ENCODE results near the gene ASB16. TPM values are rescaled to one million over a fixed set of nuclear protein-coding genes. Genes with fewer than 3 reads are reported as not detected.

The ASB16 gene
- total and polyA plus RNA-seq, 5 experiments from 2014 or later: 0.09 TPM; not detected in 4

GRCh38 chr17:44155488-44155887 is 15.0 kb upstream of the ASB16 start:
- no peaks in the 10 kb centered on the region for H3K9me3 Mint-ChIP-seq
- no peak overlapping the region for H3K27ac Mint-ChIP-seq
- H3K36me3 Mint-ChIP-seq: no peaks in the 10 kb centered on the region
- ATAC-seq: no peak
- H3K27me3 Mint-ChIP-seq: peaks cover 0 to 2% (median 0%) of the 10 kb centered on the region in 5 donors
- H3K4me3 Mint-ChIP-seq: no peak overlapping the region
- DNase-seq: no peak
- no peaks in the 10 kb centered on the region for H3K4me1 Mint-ChIP-seq
- POLR2A ChIA-PET: interaction anchor here (0.6 kb wide), 1 partner anchor 75 kb away, joined by 3 read pairs; no protein-coding TSS in a partner anchor

DNA sequence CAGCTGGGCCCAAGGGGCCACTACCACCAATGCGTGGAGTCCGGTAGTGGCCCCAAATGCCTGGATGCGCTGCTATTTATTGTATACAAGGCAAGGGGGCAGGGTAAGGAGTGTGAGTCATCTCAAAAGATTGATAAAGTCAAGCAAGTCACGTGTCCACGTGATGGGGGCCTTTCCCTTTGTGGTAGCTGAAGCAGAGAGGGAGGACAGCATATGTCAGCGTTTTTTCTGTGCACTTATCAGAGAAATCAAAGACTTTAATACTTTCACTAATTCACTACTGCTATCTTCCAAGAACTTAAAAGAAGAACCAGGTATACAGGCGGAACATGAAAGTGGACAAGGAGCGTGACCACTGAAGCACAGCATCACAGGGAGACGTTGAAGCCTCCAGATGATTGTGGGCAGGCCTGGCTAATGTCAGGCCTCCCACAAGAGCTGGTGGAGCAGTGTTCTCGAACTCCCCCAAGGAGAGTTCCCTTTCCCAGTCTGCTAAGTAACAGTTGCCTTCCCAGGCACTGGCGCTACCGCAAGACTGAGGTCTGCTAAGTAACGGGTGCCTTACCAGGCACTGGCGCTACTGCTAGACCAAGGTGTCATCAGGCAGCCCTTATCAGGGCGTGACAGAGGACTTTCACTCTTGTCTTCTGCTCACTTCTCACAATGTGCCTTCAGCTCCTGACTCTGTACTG is 10.8 kb upstream of the ASB16 start:
- DNase-seq: no peak
- H3K27ac Mint-ChIP-seq: no peak overlapping the region
- H3K9me3 Mint-ChIP-seq: no peaks in the 10 kb centered on the region
- H3K36me3 Mint-ChIP-seq: no peaks in the 10 kb centered on the region
- no peaks in the 10 kb centered on the region for H3K4me1 Mint-ChIP-seq
- H3K4me3 Mint-ChIP-seq: no peak overlapping the region
- ATAC-seq: no peak
- POLR2A ChIA-PET: no interaction called here
- H3K27me3 Mint-ChIP-seq: no peaks in the 10 kb centered on the region

DNA sequence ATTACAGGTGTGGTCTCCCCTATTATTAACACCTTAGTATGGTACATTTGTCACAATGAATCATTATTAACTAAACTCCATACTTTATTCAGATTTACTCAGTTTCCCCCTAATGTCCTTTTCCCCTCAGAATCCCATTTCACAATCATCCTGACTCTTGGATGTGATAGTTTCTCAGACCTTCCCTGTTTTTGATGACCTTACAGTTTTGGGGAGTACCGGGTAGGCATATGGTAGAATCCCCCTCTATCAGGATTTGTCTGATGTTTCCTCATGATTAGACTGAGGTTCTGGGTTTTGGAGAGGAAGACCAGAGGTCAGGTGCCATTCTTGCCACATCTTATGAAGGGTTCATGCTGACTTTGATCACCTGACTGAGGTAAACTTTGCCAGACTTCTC is 6.0 kb upstream of the ASB16 start:
- DNase-seq (no peak), ATAC-seq (no peak)
- Mint-ChIP-seq H3K9me3 (no peaks in the 10 kb centered on the region), H3K4me3 (no peak overlapping the region), H3K36me3 (no peaks in the 10 kb centered on the region), H3K27ac (no peak overlapping the region), H3K27me3 (no peaks in the 10 kb centered on the region), H3K4me1 (peaks cover 10 to 13% (median 12%) of the 10 kb centered on the region in 4 donors)
- POLR2A ChIA-PET: no interaction called here

GRCh38 chr17:44167181-44167861 is 3.2 kb upstream of the ASB16 start:
- peaks cover 10 to 16% (median 12%) of the 10 kb centered on the region in 4 donors for H3K4me1 Mint-ChIP-seq
- POLR2A ChIA-PET: interaction anchor here (0.6 kb wide), 1 partner anchor 31 kb away, joined by 4 read pairs; no protein-coding TSS in a partner anchor
- ATAC-seq (no peak), DNase-seq (no peak)
- H3K36me3 Mint-ChIP-seq: no peaks in the 10 kb centered on the region
- H3K27ac Mint-ChIP-seq: peak overlapping the region in 3 of 10 donors; percentile 14 to 89 (median 72)
- no peak overlapping the region for H3K4me3 Mint-ChIP-seq
- no peaks in the 10 kb centered on the region for H3K27me3 Mint-ChIP-seq
- H3K9me3 Mint-ChIP-seq: no peaks in the 10 kb centered on the region

GRCh38 chr17:44170135-44170498 is 387 bp upstream of the ASB16 start:
- POLR2A ChIA-PET: interaction anchor here (0.6 to 1.0 kb wide), 3 partner anchors 16 to 950 kb away, joined by 3 to 5 read pairs (median 4); partner anchors contain the start of gene TMUB2
- H3K4me1 Mint-ChIP-seq: peaks cover 10 to 16% (median 12%) of the 10 kb centered on the region in 4 donors
- peak overlapping the region in 1 of 10 donors; percentile 78 for H3K27ac Mint-ChIP-seq
- H3K27me3 Mint-ChIP-seq: no peaks in the 10 kb centered on the region
- no peak overlapping the region for H3K4me3 Mint-ChIP-seq
- DNase-seq (no peak), ATAC-seq (no peak)
- H3K36me3 Mint-ChIP-seq: no peaks in the 10 kb centered on the region
- H3K9me3 Mint-ChIP-seq: no peaks in the 10 kb centered on the region

- ATAC-seq: no peak
- no peaks in the 10 kb centered on the region for H3K27me3 Mint-ChIP-seq
- no peak for DNase-seq
- POLR2A ChIA-PET: interaction anchor here (0.7 to 3.0 kb wide), 4 partner anchors 14 to 66 kb away, joined by 3 to 10 read pairs (median 4); partner anchors contain the start of genes HDAC5 and TMUB2
- H3K4me3 Mint-ChIP-seq: peak overlapping the region in 1 of 10 donors; percentile 8
- H3K4me1 Mint-ChIP-seq: peaks cover 10 to 16% (median 11%) of the 10 kb centered on the region in 4 donors
- H3K36me3 Mint-ChIP-seq: peaks cover 0 to 8% (median 6%) of the 10 kb centered on the region in 3 donors
- H3K9me3 Mint-ChIP-seq: no peaks in the 10 kb centered on the region
- H3K27ac Mint-ChIP-seq: peak overlapping the region in 5 of 10 donors; percentile 15 to 76 (median 37)
Observed at GRCh38 chr17:44171931-44172455, 1.5 kb downstream of the ASB16 start.

DNA sequence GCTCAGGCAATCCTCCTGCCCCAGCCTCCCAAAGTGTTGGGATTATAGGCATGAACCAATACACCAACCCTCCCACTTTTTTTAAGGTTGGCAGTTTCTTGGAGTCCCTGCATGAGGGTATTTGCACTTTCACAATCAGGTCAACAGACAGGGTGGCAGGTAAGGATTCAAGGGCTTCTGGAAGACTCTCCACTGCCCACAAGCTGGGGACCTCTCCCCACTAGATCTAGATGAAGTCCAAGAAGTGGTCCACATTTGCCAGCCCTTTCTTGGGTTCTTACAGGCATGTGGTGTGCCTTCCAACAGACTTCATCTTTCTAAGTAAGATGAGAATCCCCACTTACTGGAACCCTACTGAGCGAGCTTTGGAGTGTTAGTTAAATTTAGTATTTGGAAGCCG is 3.9 kb downstream of the ASB16 start:
- Mint-ChIP-seq H3K4me1 (peaks cover 0 to 8% (median 3%) of the 10 kb centered on the region in 4 donors), H3K36me3 (peaks cover 0 to 18% (median 7%) of the 10 kb centered on the region in 3 donors), H3K9me3 (no peaks in the 10 kb centered on the region), H3K27ac (no peak overlapping the region), H3K4me3 (no peak overlapping the region), H3K27me3 (no peaks in the 10 kb centered on the region)
- DNase-seq: no peak
- ATAC-seq: no peak
- POLR2A ChIA-PET: interaction anchor here (3.0 kb wide), 1 partner anchor 12 kb away, joined by 10 read pairs; the partner anchor contains the start of gene TMUB2

GRCh38 chr17:44176257-44176656 is 5.8 kb downstream of the ASB16 start:
- H3K9me3 Mint-ChIP-seq: no peaks in the 10 kb centered on the region

DNA sequence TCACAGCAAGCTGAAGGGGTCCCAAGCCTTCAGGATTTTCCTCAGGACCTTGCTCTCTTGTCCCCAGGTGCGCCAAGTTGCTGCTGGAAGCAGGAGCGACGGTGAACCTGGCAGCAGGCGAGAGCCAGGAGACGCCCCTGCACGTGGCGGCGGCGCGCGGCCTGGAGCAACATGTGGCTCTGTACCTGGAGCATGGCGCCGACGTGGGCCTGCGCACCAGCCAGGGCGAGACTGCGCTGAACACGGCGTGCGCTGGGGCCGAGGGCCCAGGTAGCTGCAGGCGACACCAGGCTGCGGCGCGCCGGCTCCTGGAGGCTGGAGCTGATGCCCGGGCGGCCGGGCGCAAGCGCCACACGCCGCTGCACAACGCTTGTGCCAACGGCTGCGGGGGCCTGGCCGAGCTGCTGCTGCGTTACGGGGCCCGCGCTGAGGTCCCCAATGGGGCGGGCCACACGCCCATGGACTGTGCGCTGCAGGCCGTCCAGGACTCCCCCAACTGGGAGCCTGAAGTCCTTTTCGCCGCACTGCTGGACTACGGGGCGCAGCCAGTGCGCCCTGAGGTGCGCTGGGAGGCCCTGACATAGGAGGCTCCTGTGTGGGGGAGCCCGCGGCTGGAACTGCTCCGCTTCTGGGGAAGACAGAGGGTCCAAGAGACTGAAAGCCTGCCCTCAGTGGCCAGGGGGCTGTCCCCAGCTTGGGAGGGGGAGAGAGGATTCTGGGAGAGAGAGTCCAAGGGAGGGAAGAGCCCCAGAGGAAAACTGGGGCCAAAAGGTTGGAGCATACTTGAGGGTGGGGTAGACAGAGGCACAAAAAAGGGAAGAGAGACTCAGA is 6.4 kb downstream of the ASB16 start:
- Mint-ChIP-seq H3K4me3 (no peak overlapping the region), H3K27ac (peak overlapping the region in 5 of 10 donors; percentile 17 to 76 (median 56)), H3K4me1 (peaks cover 3 to 7% (median 5%) of the 10 kb centered on the region in 4 donors), H3K36me3 (peaks cover 0 to 25% (median 10%) of the 10 kb centered on the region in 3 donors), H3K9me3 (no peaks in the 10 kb centered on the region), H3K27me3 (no peaks in the 10 kb centered on the region)
- ATAC-seq: no peak
- POLR2A ChIA-PET: interaction anchor here (1.3 kb wide), 1 partner anchor 8 kb away, joined by 3 read pairs; no protein-coding TSS in a partner anchor
- DNase-seq: no peak

More at GRCh38 chr17:44176257-44176656, 5.8 kb downstream of the ASB16 start:
- H3K4me3 Mint-ChIP-seq: no peak overlapping the region
- no peaks in the 10 kb centered on the region for H3K27me3 Mint-ChIP-seq
- no peak for ATAC-seq
- peaks cover 0 to 19% (median 7%) of the 10 kb centered on the region in 3 donors for H3K36me3 Mint-ChIP-seq
- no peak for DNase-seq
- peak overlapping the region in 4 of 10 donors; percentile 17 to 76 (median 62) for H3K27ac Mint-ChIP-seq
- peaks cover 0 to 6% (median 3%) of the 10 kb centered on the region in 4 donors for H3K4me1 Mint-ChIP-seq
- POLR2A ChIA-PET: interaction anchor here (1.3 kb wide), 1 partner anchor 8 kb away, joined by 3 read pairs; no protein-coding TSS in a partner anchor

- no peak for DNase-seq
- Mint-ChIP-seq H3K4me3 (no peak overlapping the region), H3K9me3 (no peaks in the 10 kb centered on the region), H3K36me3 (peaks cover 0 to 28% (median 12%) of the 10 kb centered on the region in 3 donors), H3K4me1 (peaks cover 4 to 10% (median 7%) of the 10 kb centered on the region in 4 donors), H3K27ac (peak overlapping the region in 3 of 10 donors; percentile 56 to 64 (median 56)), H3K27me3 (no peaks in the 10 kb centered on the region)
- ATAC-seq: no peak
- POLR2A ChIA-PET: no interaction called here
Observed at GRCh38 chr17:44177640-44178039, 7.1 kb downstream of the ASB16 start.

DNA sequence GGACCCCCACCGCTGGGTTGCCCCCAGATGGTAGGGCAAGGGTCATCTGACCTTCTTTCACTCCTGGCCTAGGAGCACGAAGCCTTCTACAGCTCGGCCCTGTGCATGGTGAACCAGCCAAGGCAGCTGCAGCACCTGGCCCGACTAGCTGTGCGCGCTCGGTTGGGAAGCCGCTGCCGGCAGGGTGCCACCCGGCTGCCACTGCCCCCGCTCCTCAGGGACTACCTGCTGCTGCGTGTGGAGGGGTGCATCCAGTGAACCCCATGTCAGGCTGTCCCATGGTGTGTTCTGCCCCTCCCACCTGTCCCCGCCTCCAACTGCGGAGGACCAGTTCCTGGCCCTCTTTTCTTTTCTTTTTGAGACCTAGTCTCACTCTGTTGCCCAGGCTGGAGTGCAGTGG is 7.6 kb downstream of the ASB16 start:
- no peaks in the 10 kb centered on the region for H3K9me3 Mint-ChIP-seq
- POLR2A ChIA-PET: no interaction called here
- no peak overlapping the region for H3K4me3 Mint-ChIP-seq
- no peaks in the 10 kb centered on the region for H3K27me3 Mint-ChIP-seq
- H3K4me1 Mint-ChIP-seq: peaks cover 4 to 12% (median 9%) of the 10 kb centered on the region in 4 donors
- DNase-seq (no peak), ATAC-seq (no peak)
- H3K27ac Mint-ChIP-seq: peak overlapping the region in 1 of 10 donors; percentile 56
- H3K36me3 Mint-ChIP-seq: peaks cover 0 to 28% (median 12%) of the 10 kb centered on the region in 3 donors

- Mint-ChIP-seq H3K4me1 (peaks cover 20 to 48% (median 40%) of the 10 kb centered on the region in 4 donors), H3K9me3 (no peaks in the 10 kb centered on the region), H3K27ac (peak overlapping the region in 3 of 10 donors; percentile 31 to 67 (median 62)), H3K27me3 (no peaks in the 10 kb centered on the region), H3K36me3 (peaks cover 0 to 29% (median 6%) of the 10 kb centered on the region in 3 donors), H3K4me3 (peak overlapping the region in 4 of 10 donors; percentile 28 to 74 (median 34))
- DNase-seq: no peak
- ATAC-seq: no peak
- POLR2A ChIA-PET: interaction anchor here (1.7 kb wide), 1 partner anchor 144 kb away, joined by 10 read pairs; no protein-coding TSS in a partner anchor
Observed at GRCh38 chr17:44183024-44183423, 12.5 kb downstream of the ASB16 start.
